Keratinocyte (primary cell): Measurements from ENCODE around the gene LIPH.

Source experiments
- CTCF ChIP-seq, 3 experiments: IDR thresholded peaks in 1 of 3; conservative IDR thresholded peaks in 1 of 3; optimal IDR thresholded peaks in 1 of 3; 2 replicates in 2 of 3; 3 replicates in 1 of 3; pipeline versions ENCODE3 to v1.5.1; 2011; ENCODE audit warnings: low read length in 3 of 3, mild to moderate bottlenecking in 3 of 3, moderate library complexity in 2 of 3, control low read depth in 1 of 3, inconsistent platforms in 1 of 3; ENCODE audit not compliant: insufficient read depth in 2 of 3; ENCODE audit errors: extremely low read depth in 1 of 3
- EZH2 ChIP-seq: IDR thresholded peaks from one replicate; pipeline ENCODE4 v1.6.1; 2012; ENCODE audit warnings: inconsistent platforms, mild to moderate bottlenecking, low read length, moderate library complexity

- TF ChIP-seq CTCF (optimal IDR thresholded peaks at IDR 0.05 in 1 of 3, IDR thresholded peaks at IDR 0.05 in 1 of 3, conservative IDR thresholded peaks at IDR 0.05 in 1 of 3; ENCODE audit: extremely low read depth in 1 of 3, insufficient read depth in 2 of 3, low read length in 3 of 3) (no peak), EZH2 (no peak)
Measured at GRCh38 chr3:185537369-185537970, 14.9 kb downstream of the LIPH start.
